PFSK-1 (cell line): ENCODE data around the gene RRH.

Experiments used
- POLR2AphosphoS5 ChIP-seq: IDR thresholded peaks from 2 replicates; pipeline ENCODE4 v1.6.1; 2012; ENCODE audit warnings: low read depth, mild to moderate bottlenecking, control low read depth, low read length, moderate library complexity
- SIN3A ChIP-seq: IDR thresholded peaks from 2 replicates; pipeline ENCODE4 v1.6.1; 2012; ENCODE audit warnings: mild to moderate bottlenecking, low read length, moderate library complexity, borderline replicate concordance; ENCODE audit not compliant: insufficient read depth
- TAF1 ChIP-seq: IDR thresholded peaks from 2 replicates; pipeline ENCODE4 v1.6.1; 2012; ENCODE audit warnings: low read length, control low read depth, borderline replicate concordance; ENCODE audit not compliant: insufficient read depth
- TF ChIP-seq, protein P1 (sequence below), 2 experiments: IDR thresholded peaks; 2 replicates each; pipeline versions ENCODE4 v1.6.1 to v1.8.0; 2011 to 2012; ENCODE audit warnings: low read depth in 2 of 2, low read length in 2 of 2, control low read depth in 1 of 2, inconsistent platforms in 1 of 2, mild to moderate bottlenecking in 1 of 2, moderate library complexity in 1 of 2; ENCODE audit not compliant: insufficient read depth in 1 of 2

DNA sequence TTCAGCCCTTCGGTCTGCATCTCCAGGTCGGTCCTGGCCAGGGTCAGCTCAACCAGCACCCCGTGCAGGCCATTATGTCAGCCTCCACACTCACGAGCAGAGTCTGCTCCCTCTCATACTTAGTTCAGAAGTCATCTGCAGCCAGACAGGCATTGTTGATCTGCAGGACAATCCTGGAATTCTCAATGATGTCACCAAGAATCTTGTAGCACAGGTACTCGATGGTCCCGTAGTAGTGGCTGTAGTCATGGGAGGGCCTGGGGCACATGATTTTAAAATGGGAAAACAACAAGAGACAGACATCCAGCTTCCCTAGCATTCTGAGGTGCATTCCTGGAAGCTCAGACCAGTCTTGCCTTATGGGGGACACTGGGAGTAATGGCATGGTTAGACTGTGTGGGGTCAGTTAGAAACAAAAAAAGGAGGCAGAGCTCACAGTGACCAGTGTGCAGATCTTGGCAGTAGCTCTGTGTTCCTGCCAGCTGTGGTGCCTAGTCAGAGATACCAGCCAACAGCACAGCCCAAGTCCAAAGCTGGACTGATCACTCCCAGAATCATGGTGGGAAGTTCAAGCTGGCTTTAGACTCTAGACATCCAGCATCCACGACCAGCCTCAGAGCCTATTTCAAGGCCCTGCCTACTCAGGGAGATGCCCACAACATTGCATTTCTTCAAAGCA lies 52.0 kb downstream of the RRH start:
- TF ChIP-seq POLR2AphosphoS5 = no peak
- TF ChIP-seq SIN3A = no peak
- no peak for TF ChIP-seq TAF1
- TF ChIP-seq, protein P1, sequence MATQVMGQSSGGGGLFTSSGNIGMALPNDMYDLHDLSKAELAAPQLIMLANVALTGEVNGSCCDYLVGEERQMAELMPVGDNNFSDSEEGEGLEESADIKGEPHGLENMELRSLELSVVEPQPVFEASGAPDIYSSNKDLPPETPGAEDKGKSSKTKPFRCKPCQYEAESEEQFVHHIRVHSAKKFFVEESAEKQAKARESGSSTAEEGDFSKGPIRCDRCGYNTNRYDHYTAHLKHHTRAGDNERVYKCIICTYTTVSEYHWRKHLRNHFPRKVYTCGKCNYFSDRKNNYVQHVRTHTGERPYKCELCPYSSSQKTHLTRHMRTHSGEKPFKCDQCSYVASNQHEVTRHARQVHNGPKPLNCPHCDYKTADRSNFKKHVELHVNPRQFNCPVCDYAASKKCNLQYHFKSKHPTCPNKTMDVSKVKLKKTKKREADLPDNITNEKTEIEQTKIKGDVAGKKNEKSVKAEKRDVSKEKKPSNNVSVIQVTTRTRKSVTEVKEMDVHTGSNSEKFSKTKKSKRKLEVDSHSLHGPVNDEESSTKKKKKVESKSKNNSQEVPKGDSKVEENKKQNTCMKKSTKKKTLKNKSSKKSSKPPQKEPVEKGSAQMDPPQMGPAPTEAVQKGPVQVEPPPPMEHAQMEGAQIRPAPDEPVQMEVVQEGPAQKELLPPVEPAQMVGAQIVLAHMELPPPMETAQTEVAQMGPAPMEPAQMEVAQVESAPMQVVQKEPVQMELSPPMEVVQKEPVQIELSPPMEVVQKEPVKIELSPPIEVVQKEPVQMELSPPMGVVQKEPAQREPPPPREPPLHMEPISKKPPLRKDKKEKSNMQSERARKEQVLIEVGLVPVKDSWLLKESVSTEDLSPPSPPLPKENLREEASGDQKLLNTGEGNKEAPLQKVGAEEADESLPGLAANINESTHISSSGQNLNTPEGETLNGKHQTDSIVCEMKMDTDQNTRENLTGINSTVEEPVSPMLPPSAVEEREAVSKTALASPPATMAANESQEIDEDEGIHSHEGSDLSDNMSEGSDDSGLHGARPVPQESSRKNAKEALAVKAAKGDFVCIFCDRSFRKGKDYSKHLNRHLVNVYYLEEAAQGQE (IDR thresholded peaks at IDR 0.05; ENCODE audit: insufficient read depth in 1 of 2, low read depth in 2 of 2, low read length in 2 of 2) = no peak
